CD4-positive, CD25-positive, alpha-beta regulatory T cell (primary cell): ENCODE data around the gene DISC1. TPM values are rescaled to one million over a fixed set of nuclear protein-coding genes. Genes with fewer than 3 reads are reported as not detected.
A peak's percentile ranks its signal among the peaks of the same experiment; 100 is the strongest.
"Not testable (repeated sequence)": the region's sequence is repeated elsewhere in the genome, so short reads cannot be mapped to it uniquely, and the experiment has no call there.

Experiments
- ATAC-seq, 2 donors: fragments of 150-1000 bp; cut with Tn5 transposase; one replicate each; pipeline ENCODE4 v1.10.0; 2021; ENCODE audit warnings: low read depth in 2 of 2, moderate number of reproducible peaks in 2 of 2, moderate library complexity in 1 of 2
- DNase-seq, 3 donors: peaks; one replicate each; pipeline versions ENCODE4 v3.0.0 to v3.0.0-alpha.2; 2012 to 2022; ENCODE audit warnings: mixed read lengths in 1 of 3
- H3K27ac ChIP-seq: one replicate; pipeline ENCODE4 v1.7.0; 2013; ENCODE audit warnings: mild to moderate bottlenecking, low read length; ENCODE audit not compliant: insufficient read depth, poor library complexity, severe bottlenecking
- H3K27me3 ChIP-seq: one replicate; pipeline ENCODE4 v1.7.0; 2013; ENCODE audit warnings: low read length; ENCODE audit not compliant: control insufficient read depth, insufficient read depth
- H3K36me3 ChIP-seq: one replicate; pipeline ENCODE4 v1.7.0; 2013; ENCODE audit warnings: mild to moderate bottlenecking, low read length, moderate library complexity; ENCODE audit not compliant: control insufficient read depth, insufficient read depth
- H3K4me1 ChIP-seq: 2 replicates; pipeline ENCODE4 v1.7.0; 2013; ENCODE audit warnings: mild to moderate bottlenecking, low read length; ENCODE audit not compliant: insufficient read depth, control insufficient read depth, poor library complexity, severe bottlenecking
- H3K4me3 ChIP-seq: one replicate; pipeline ENCODE4 v1.7.0; 2013; ENCODE audit warnings: low read depth, mild to moderate bottlenecking, low read length, moderate library complexity
- H3K9me3 ChIP-seq, 2 experiments: 1 replicate in 1 of 2; 2 replicates in 1 of 2; pipeline ENCODE4 v1.7.0; 2013; ENCODE audit warnings: low read length in 2 of 2, mild to moderate bottlenecking in 1 of 2, moderate library complexity in 1 of 2; ENCODE audit not compliant: control insufficient read depth in 2 of 2
- H3K27ac Mint-ChIP-seq, 3 donors: one replicate each; pipeline ENCODE4 v1.8.0; 2020 to 2022; ENCODE audit warnings: mild to moderate bottlenecking in 3 of 3, mixed read lengths in 3 of 3, moderate library complexity in 2 of 3
- H3K27me3 Mint-ChIP-seq: one replicate; pipeline ENCODE4 v1.8.0; 2022; ENCODE audit warnings: mild to moderate bottlenecking, mixed read lengths
- H3K36me3 Mint-ChIP-seq: one replicate; pipeline ENCODE4 v1.8.0; 2020; ENCODE audit warnings: mixed read lengths
- H3K4me1 Mint-ChIP-seq, 4 donors: one replicate each; pipeline ENCODE4 v1.8.0; 2020 to 2022; ENCODE audit warnings: mixed read lengths in 4 of 4, mild to moderate bottlenecking in 1 of 4
- H3K4me3 Mint-ChIP-seq, 4 donors: one replicate each; pipeline ENCODE4 v1.8.0; 2020 to 2022; ENCODE audit warnings: mild to moderate bottlenecking in 4 of 4, mixed read lengths in 4 of 4, moderate library complexity in 3 of 4
- H3K9me3 Mint-ChIP-seq, 7 donors: one replicate each; pipeline ENCODE4 v1.8.0; 2020 to 2022; ENCODE audit warnings: mixed read lengths in 7 of 7, mild to moderate bottlenecking in 3 of 7, moderate library complexity in 2 of 7
- polyA plus RNA-seq, 4 donors: library from polyadenylated mRNA; unstranded; fragments of 300-500 nt; fragmentation: Illumina TruSeq; gene quantifications; one replicate each; pipeline ENCODE4 v1.2.3, GENCODE V29; 2021
- total RNA-seq: library from RNA; stranded (reverse); gene quantifications from one replicate; pipeline ENCODE4 v1.2.3, GENCODE V29; 2022

DISC1 gene
- total and polyA plus RNA-seq, 5 donors from 2014 or later: 0.78 to 25.5 (median 2.5) TPM

GRCh38 chr1:231781892-231782291 lies 155.3 kb downstream of the DISC1 start:
- Mint-ChIP-seq H3K36me3 (peaks cover 12% of the 10 kb centered on the region), H3K9me3 (peaks cover 0 to 3% (median 0%) of the 10 kb centered on the region in 7 donors), H3K27me3 (no peaks in the 10 kb centered on the region), H3K27ac (no peak overlapping the region), H3K4me1 (peaks cover 0 to 9% (median 0%) of the 10 kb centered on the region in 4 donors), H3K4me3 (no peak overlapping the region)
- Histone ChIP-seq H3K4me3 (no peak overlapping the region), H3K4me1 (no peaks in the 10 kb centered on the region), H3K27me3 (no peaks in the 10 kb centered on the region), H3K9me3 (no peaks in the 10 kb centered on the region), H3K27ac (no peak overlapping the region), H3K36me3 (no peaks in the 10 kb centered on the region)
- ATAC-seq: no peak
- DNase-seq: no peak

- not testable (repeated sequence) for H3K4me1 ChIP-seq, H3K4me3 ChIP-seq, H3K27me3 Mint-ChIP-seq, ATAC-seq, H3K9me3 ChIP-seq, H3K36me3 ChIP-seq, H3K27ac ChIP-seq, H3K36me3 Mint-ChIP-seq, H3K27me3 ChIP-seq, DNase-seq, H3K9me3 Mint-ChIP-seq, H3K4me3 Mint-ChIP-seq
- peaks cover 0 to 10% (median 0%) of the 10 kb centered on the region in 4 donors for H3K4me1 Mint-ChIP-seq
- peak overlapping the region in 1 of 3 donors; percentile 58 for H3K27ac Mint-ChIP-seq
Observed at GRCh38 chr1:231785073-231785472, 158.5 kb downstream of the DISC1 start.

DNA sequence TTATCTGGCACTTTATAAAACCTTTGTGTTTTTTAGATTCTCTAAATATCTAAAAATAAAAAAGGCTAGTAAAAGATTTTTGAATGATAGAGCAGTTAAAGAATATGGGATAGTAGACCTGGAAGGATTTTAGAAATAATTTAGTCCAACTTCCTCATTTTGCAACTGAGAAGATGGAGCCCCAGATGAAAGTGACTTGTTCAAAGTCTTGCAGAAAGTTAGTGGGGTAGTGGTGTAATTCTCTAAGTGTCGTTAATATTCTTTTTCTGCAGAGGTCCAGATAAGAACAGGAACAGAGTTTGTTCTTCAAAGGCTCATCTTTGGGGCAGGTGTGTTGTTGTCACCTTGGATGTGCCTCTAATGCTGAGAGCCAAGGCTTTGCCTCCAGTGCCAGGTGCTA lies 159.5 kb downstream of the DISC1 start:
- Histone ChIP-seq H3K4me3 (no peak overlapping the region), H3K27me3 (no peaks in the 10 kb centered on the region), H3K9me3 (no peaks in the 10 kb centered on the region), H3K4me1 (no peaks in the 10 kb centered on the region), H3K27ac (no peak overlapping the region), H3K36me3 (no peaks in the 10 kb centered on the region)
- Mint-ChIP-seq H3K27me3 (no peaks in the 10 kb centered on the region), H3K36me3 (peaks cover 9% of the 10 kb centered on the region), H3K27ac (no peak overlapping the region), H3K4me1 (peaks cover 0 to 10% (median 0%) of the 10 kb centered on the region in 4 donors), H3K9me3 (peaks cover 0 to 3% (median 0%) of the 10 kb centered on the region in 7 donors), H3K4me3 (no peak overlapping the region)
- ATAC-seq (no peak), DNase-seq (no peak)

DNA sequence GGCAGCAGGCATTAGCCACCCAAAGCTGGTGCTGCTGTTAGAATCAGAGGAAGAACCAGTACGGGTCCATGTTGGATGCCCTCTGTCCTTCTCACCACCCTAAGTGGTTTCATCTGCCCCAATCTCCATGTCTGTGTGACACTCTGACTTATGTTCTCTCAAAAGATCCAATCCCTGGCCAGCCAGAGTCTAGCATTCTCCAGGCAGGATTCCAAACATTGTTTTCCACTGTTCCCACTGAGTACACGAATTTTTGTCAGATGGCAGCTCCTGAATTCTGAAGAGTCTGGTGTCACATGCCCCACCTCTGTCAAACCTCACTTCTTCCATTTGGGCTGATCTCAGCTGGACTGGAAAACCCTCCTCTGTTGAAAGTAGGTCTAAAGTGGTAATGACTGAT lies 166.0 kb downstream of the DISC1 start:
- no peak overlapping the region for H3K27ac ChIP-seq
- H3K27me3 Mint-ChIP-seq: no peaks in the 10 kb centered on the region
- no peak overlapping the region for H3K27ac Mint-ChIP-seq
- H3K27me3 ChIP-seq: no peaks in the 10 kb centered on the region
- H3K4me3 ChIP-seq: no peak overlapping the region
- no peaks in the 10 kb centered on the region for H3K36me3 ChIP-seq
- peaks cover 16% of the 10 kb centered on the region for H3K36me3 Mint-ChIP-seq
- no peak overlapping the region for H3K4me3 Mint-ChIP-seq
- no peaks in the 10 kb centered on the region for H3K9me3 ChIP-seq
- no peak for DNase-seq
- H3K4me1 ChIP-seq: no peaks in the 10 kb centered on the region
- H3K4me1 Mint-ChIP-seq: peaks cover 0 to 6% (median 0%) of the 10 kb centered on the region in 4 donors
- no peak for ATAC-seq
- peaks cover 0 to 1% (median 0%) of the 10 kb centered on the region in 7 donors for H3K9me3 Mint-ChIP-seq

DNA sequence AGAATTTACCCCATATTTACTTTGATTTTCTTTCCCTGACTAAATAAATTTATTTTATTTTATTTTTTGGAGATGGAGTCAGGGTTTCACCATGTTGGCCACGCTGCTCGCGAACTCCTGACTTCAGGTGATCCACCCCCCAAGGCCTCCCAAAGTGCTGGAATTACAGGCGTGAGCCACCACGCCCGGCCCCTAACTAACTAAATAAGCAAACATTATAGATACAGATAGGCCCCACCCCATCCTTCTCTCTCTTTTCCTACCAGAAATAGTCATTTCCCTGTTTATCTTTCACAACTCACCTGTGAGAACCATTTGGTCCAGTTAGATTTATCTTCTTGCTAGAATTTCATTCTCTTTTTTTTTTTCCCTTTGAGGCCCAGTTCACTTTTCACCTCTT lies 167.3 kb downstream of the DISC1 start:
- Histone ChIP-seq H3K36me3 (no peaks in the 10 kb centered on the region), H3K27me3 (no peaks in the 10 kb centered on the region), H3K4me1 (no peaks in the 10 kb centered on the region), H3K27ac (no peak overlapping the region), H3K4me3 (no peak overlapping the region), H3K9me3 (no peaks in the 10 kb centered on the region)
- peaks cover 0 to 3% (median 0%) of the 10 kb centered on the region in 7 donors for H3K9me3 Mint-ChIP-seq
- DNase-seq: no peak
- peaks cover 0 to 3% (median 0%) of the 10 kb centered on the region in 4 donors for H3K4me1 Mint-ChIP-seq
- ATAC-seq: no peak
- no peaks in the 10 kb centered on the region for H3K27me3 Mint-ChIP-seq
- no peak overlapping the region for H3K27ac Mint-ChIP-seq
- peaks cover 11% of the 10 kb centered on the region for H3K36me3 Mint-ChIP-seq
- H3K4me3 Mint-ChIP-seq: no peak overlapping the region

DNA sequence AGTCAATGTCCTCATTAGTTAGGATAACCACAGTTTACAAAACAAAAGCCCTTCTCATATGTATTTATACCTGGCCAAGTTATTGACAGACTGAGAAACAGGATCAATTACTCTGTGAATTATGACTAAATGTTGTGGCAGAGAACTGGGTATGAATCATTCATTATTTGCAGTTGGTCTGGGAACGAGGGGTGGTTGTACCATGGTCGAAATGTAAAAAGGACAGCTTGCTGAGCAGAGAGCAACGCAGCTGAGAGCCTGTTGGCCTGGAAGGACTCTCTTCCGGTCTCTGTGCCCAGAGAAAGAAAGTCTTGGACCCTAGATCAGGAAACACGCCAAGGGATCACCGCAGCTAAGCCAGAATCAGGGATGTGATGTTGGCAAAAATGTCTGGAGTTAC lies 169.6 kb downstream of the DISC1 start:
- Mint-ChIP-seq H3K36me3 (peaks cover 14% of the 10 kb centered on the region), H3K4me1 (peaks cover 0 to 5% (median 0%) of the 10 kb centered on the region in 4 donors), H3K27me3 (no peaks in the 10 kb centered on the region), H3K27ac (no peak overlapping the region), H3K4me3 (no peak overlapping the region), H3K9me3 (peaks cover 0 to 7% (median 0%) of the 10 kb centered on the region in 7 donors)
- Histone ChIP-seq H3K4me1 (no peaks in the 10 kb centered on the region), H3K27ac (no peak overlapping the region), H3K36me3 (no peaks in the 10 kb centered on the region), H3K9me3 (no peaks in the 10 kb centered on the region), H3K4me3 (no peak overlapping the region), H3K27me3 (no peaks in the 10 kb centered on the region)
- no peak for ATAC-seq
- DNase-seq: no peak

GRCh38 chr1:231799363-231799986 lies 172.9 kb downstream of the DISC1 start:
- Histone ChIP-seq H3K36me3 (no peaks in the 10 kb centered on the region), H3K4me3 (no peak overlapping the region), H3K27me3 (no peaks in the 10 kb centered on the region), H3K27ac (no peak overlapping the region), H3K4me1 (no peaks in the 10 kb centered on the region), H3K9me3 (no peaks in the 10 kb centered on the region)
- DNase-seq: no peak
- Mint-ChIP-seq H3K27ac (peak overlapping the region in 2 of 3 donors; percentile 77 to 89), H3K36me3 (peaks cover 26% of the 10 kb centered on the region), H3K9me3 (peaks cover 0 to 7% (median 2%) of the 10 kb centered on the region in 7 donors), H3K4me3 (no peak overlapping the region), H3K27me3 (no peaks in the 10 kb centered on the region), H3K4me1 (peaks cover 0 to 2% (median 0%) of the 10 kb centered on the region in 4 donors)
- no peak for ATAC-seq

DNA sequence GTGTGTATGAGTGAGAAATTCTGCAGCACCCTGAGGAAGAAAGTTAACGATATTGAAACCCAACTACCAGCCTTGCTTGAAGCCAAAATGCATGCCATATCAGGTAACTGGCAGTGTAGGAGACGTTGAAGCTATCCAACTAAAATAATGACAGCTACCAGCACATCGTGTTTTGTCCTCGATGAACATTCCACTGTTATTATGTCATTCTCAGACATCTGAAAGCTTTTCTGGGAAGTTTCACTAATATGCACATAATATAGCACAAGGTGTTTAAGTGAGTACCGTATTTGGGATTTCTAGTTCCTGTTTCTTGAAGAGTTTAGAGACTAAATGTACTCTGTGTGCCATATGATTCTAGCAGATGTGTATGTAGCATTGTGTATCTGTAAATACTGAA lies 173.5 kb downstream of the DISC1 start:
- ATAC-seq: no peak
- Mint-ChIP-seq H3K4me1 (peaks cover 0 to 2% (median 0%) of the 10 kb centered on the region in 4 donors), H3K36me3 (peaks cover 26% of the 10 kb centered on the region), H3K27me3 (no peaks in the 10 kb centered on the region), H3K9me3 (peaks cover 0 to 7% (median 2%) of the 10 kb centered on the region in 7 donors), H3K27ac (peak overlapping the region in 1 of 3 donors; percentile 77), H3K4me3 (no peak overlapping the region)
- Histone ChIP-seq H3K9me3 (no peaks in the 10 kb centered on the region), H3K27ac (no peak overlapping the region), H3K4me1 (no peaks in the 10 kb centered on the region), H3K4me3 (no peak overlapping the region), H3K36me3 (no peaks in the 10 kb centered on the region), H3K27me3 (no peaks in the 10 kb centered on the region)
- no peak for DNase-seq
